ENCODE data around the gene TH. TPM values are rescaled to one million over a fixed set of nuclear protein-coding genes. Genes with fewer than 3 reads are reported as not detected.

TH gene
- total and polyA plus RNA-seq, 2 donors (not counting 1 experiment from before 2014, with no cell fraction given): not detected

- Histone ChIP-seq H3K36me3 (replicated peaks in 1 of 2; ENCODE audit: control extremely low read depth in 1 of 2, control insufficient read depth in 1 of 2, extremely low read depth in 1 of 2, insufficient read depth in 2 of 2, low read length in 1 of 2) (no peaks in the 10 kb centered on the region), H3K9me3 (ENCODE audit: control extremely low read depth in 1 of 3, control insufficient read depth in 2 of 3, insufficient read depth in 1 of 3, low read length in 2 of 3) (peaks cover 0 to 3% (median 0%) of the 10 kb centered on the region in 3 donors), H4K20me1 (ENCODE audit: control insufficient read depth, insufficient read depth, low read length, poor library complexity, severe bottlenecking) (no peaks in the 10 kb centered on the region), H3K79me2 (ENCODE audit: control insufficient read depth, insufficient read depth, low read length) (no peaks in the 10 kb centered on the region), H3K9ac (ENCODE audit: low read length) (peak overlapping the region; percentile 4), H3K27ac (ENCODE audit: low read length in 2 of 2) (no peak overlapping the region), H2AFZ (ENCODE audit: insufficient read depth, low read depth, low read length, poor library complexity, severe bottlenecking) (peak overlapping the region; percentile 38), H3K4me2 (replicated peaks; ENCODE audit: low read depth, low read length, poor library complexity, severe bottlenecking) (peak overlapping the region; percentile 65), H3K4me3 (ENCODE audit: control extremely low read depth in 1 of 5, extremely low read depth in 1 of 5, insufficient read depth in 1 of 5, low read depth in 2 of 5, low read length in 4 of 5) (peak overlapping the region in 2 of 5 experiments; percentile 9 to 14), H3K4me1 (ENCODE audit: control insufficient read depth in 2 of 2, insufficient read depth in 2 of 2, low read length in 2 of 2) (peaks cover 5 to 9% of the 10 kb centered on the region in 2 donors), H3K27me3 (replicated peaks in 1 of 4; ENCODE audit: control extremely low read depth in 1 of 4, control insufficient read depth in 3 of 4, insufficient read depth in 4 of 4, low read length in 3 of 4) (peaks cover 0 to 34% (median 17%) of the 10 kb centered on the region in 4 experiments)
- 3% methylated on average over 18 of the region's 22 CpGs for WGBS (ENCODE audit: insufficient coverage)
- intact Hi-C loops (cut with micrococcal nuclease): loop anchor here (1.0 to 5.0 kb wide), 2 partner anchors 269 to 499 kb away; no protein-coding TSS in a partner anchor
- Mint-ChIP-seq H3K27me3 (peaks cover 35% of the 10 kb centered on the region), H3K27ac (peak overlapping the region; percentile 46), H3K9me3 (ENCODE audit: insufficient read depth) (no peaks in the 10 kb centered on the region), H3K4me1 (peaks cover 10% of the 10 kb centered on the region), H3K4me3 (peak overlapping the region; percentile 52)
- TF ChIP-seq, protein P1, sequence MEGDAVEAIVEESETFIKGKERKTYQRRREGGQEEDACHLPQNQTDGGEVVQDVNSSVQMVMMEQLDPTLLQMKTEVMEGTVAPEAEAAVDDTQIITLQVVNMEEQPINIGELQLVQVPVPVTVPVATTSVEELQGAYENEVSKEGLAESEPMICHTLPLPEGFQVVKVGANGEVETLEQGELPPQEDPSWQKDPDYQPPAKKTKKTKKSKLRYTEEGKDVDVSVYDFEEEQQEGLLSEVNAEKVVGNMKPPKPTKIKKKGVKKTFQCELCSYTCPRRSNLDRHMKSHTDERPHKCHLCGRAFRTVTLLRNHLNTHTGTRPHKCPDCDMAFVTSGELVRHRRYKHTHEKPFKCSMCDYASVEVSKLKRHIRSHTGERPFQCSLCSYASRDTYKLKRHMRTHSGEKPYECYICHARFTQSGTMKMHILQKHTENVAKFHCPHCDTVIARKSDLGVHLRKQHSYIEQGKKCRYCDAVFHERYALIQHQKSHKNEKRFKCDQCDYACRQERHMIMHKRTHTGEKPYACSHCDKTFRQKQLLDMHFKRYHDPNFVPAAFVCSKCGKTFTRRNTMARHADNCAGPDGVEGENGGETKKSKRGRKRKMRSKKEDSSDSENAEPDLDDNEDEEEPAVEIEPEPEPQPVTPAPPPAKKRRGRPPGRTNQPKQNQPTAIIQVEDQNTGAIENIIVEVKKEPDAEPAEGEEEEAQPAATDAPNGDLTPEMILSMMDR (IDR thresholded peaks at IDR 0.05): peak; percentile 77
- no peak for TF ChIP-seq EZH2 (IDR thresholded peaks at IDR 0.05; ENCODE audit: borderline replicate concordance, insufficient read depth, low read depth, low read length, poor library complexity, severe bottlenecking)
- ChIA-PET POLR2A (interaction anchor here (0.6 to 1.8 kb wide), 2 partner anchors 302 to 458 kb away, joined by 3 to 7 read pairs; no protein-coding TSS in a partner anchor), CTCF (interaction anchor here (0.5 to 7.7 kb wide), 64 partner anchors 9 to 630 kb away, joined by 3 to 217 read pairs (median 4); partner anchors contain the start of genes KRTAP5-6, LSP1, SYT8 and TNNI2)
- DNase-seq (peak; percentile 88), ATAC-seq (ENCODE audit: low read depth) (peak; percentile 84)
These were observed 19.9 kb downstream of the TH start for GRCh38 chr11:2151500-2152257.
